ENCODE data around the gene GIMAP2. TPM values are rescaled to one million over a fixed set of nuclear protein-coding genes. Genes with fewer than 3 reads are reported as not detected.

Gene GIMAP2
- total RNA-seq, 1 donor from 2014 or later, result not detected

GRCh38 chr7:150717814-150718420 lies 32.4 kb downstream of the GIMAP2 start:
- DNase-seq (ENCODE audit: low spot score), result no peak
- Histone ChIP-seq H3K27me3 (peaks cover 80% of the 10 kb centered on the region), H3K9me3 (ENCODE audit: low read depth) (no peaks in the 10 kb centered on the region), H4K20me1 (ENCODE audit: low read depth) (no peaks in the 10 kb centered on the region), H3K9ac (no peak overlapping the region), H3K4me3 (no peak overlapping the region), H3K4me2 (no peak overlapping the region), H2AFZ (replicated peaks) (no peak overlapping the region), H3K36me3 (no peaks in the 10 kb centered on the region), H3K4me1 (no peaks in the 10 kb centered on the region), H3F3A (ENCODE audit: low read depth) (no peaks in the 10 kb centered on the region), H3K27ac (no peak overlapping the region), H3K79me2 (ENCODE audit: low read depth) (no peaks in the 10 kb centered on the region)
- H3K27ac Mint-ChIP-seq, result no peak overlapping the region
- no peaks in the 10 kb centered on the region for H3K36me3 Mint-ChIP-seq
- peaks cover 3% of the 10 kb centered on the region for H3K4me1 Mint-ChIP-seq
- peaks cover 8% of the 10 kb centered on the region for H3K9me3 Mint-ChIP-seq
- TF ChIP-seq EZH2 (IDR thresholded peaks at IDR 0.05) (no peak), CTCF (IDR thresholded peaks at IDR 0.05) (no peak), EZH2phosphoT487 (IDR thresholded peaks at IDR 0.05) (no peak)
- H3K4me3 Mint-ChIP-seq, result no peak overlapping the region
- H3K27me3 Mint-ChIP-seq (ENCODE audit: insufficient read depth, low read depth), result peaks cover 4% of the 10 kb centered on the region

DNA sequence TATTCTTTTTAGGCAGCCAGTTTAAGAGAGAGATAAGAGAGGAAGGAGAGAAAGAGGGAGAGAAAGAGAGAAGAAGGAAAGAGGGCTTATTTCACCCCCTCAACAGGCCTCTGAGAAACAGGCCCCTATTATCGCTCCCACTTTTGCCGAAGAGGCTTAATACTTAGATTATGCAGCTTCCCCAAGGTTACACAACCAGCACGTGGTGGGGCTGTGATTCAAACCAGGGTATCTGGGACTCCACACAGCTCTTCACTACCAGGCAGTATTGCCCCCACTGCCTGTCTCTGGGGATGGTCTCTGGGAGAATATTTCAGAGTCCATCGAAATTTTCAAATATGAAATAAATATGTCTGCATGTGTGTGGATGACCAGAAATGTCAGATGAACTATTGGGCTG lies 33.9 kb downstream of the GIMAP2 start:
- H4K20me1 ChIP-seq (ENCODE audit: low read depth), result no peaks in the 10 kb centered on the region
- no peaks in the 10 kb centered on the region for H3K36me3 ChIP-seq
- no peaks in the 10 kb centered on the region for H3F3A ChIP-seq (ENCODE audit: low read depth)
- no peak overlapping the region for H3K27ac Mint-ChIP-seq
- H3K4me3 Mint-ChIP-seq, result no peak overlapping the region
- H3K9me3 Mint-ChIP-seq, result no peaks in the 10 kb centered on the region
- no peak overlapping the region for H3K4me3 ChIP-seq
- no peak overlapping the region for H3K4me2 ChIP-seq
- no peaks in the 10 kb centered on the region for H3K4me1 ChIP-seq
- H3K27ac ChIP-seq, result no peak overlapping the region
- H2AFZ ChIP-seq (replicated peaks), result no peak overlapping the region
- TF ChIP-seq CTCF (IDR thresholded peaks at IDR 0.05) (no peak), EZH2phosphoT487 (IDR thresholded peaks at IDR 0.05) (no peak), EZH2 (IDR thresholded peaks at IDR 0.05) (no peak)
- no peaks in the 10 kb centered on the region for H3K36me3 Mint-ChIP-seq
- peaks cover 4% of the 10 kb centered on the region for H3K27me3 Mint-ChIP-seq (ENCODE audit: insufficient read depth, low read depth)
- DNase-seq (ENCODE audit: low spot score), result no peak
- H3K9ac ChIP-seq, result no peak overlapping the region
- peaks cover 92% of the 10 kb centered on the region for H3K27me3 ChIP-seq
- no peaks in the 10 kb centered on the region for H3K9me3 ChIP-seq (ENCODE audit: low read depth)
- no peaks in the 10 kb centered on the region for H3K79me2 ChIP-seq (ENCODE audit: low read depth)
- H3K4me1 Mint-ChIP-seq, result peaks cover 3% of the 10 kb centered on the region

- H4K20me1 ChIP-seq (ENCODE audit: low read depth), result no peaks in the 10 kb centered on the region
- H2AFZ ChIP-seq (replicated peaks), result no peak overlapping the region
- no peaks in the 10 kb centered on the region for H3K36me3 ChIP-seq
- Mint-ChIP-seq H3K4me3 (no peak overlapping the region), H3K27me3 (ENCODE audit: insufficient read depth, low read depth) (peaks cover 4% of the 10 kb centered on the region), H3K9me3 (no peaks in the 10 kb centered on the region), H3K4me1 (peaks cover 3% of the 10 kb centered on the region), H3K27ac (no peak overlapping the region), H3K36me3 (no peaks in the 10 kb centered on the region)
- H3K9me3 ChIP-seq (ENCODE audit: low read depth), result no peaks in the 10 kb centered on the region
- DNase-seq (ENCODE audit: low spot score), result no peak
- no peak overlapping the region for H3K4me3 ChIP-seq
- no peaks in the 10 kb centered on the region for H3K4me1 ChIP-seq
- no peaks in the 10 kb centered on the region for H3F3A ChIP-seq (ENCODE audit: low read depth)
- H3K27ac ChIP-seq, result no peak overlapping the region
- no peak overlapping the region for H3K9ac ChIP-seq
- H3K27me3 ChIP-seq, result peaks cover 92% of the 10 kb centered on the region
- TF ChIP-seq EZH2phosphoT487 (IDR thresholded peaks at IDR 0.05), result no peak
- no peak for TF ChIP-seq CTCF (IDR thresholded peaks at IDR 0.05)
- TF ChIP-seq EZH2 (IDR thresholded peaks at IDR 0.05), result no peak
- no peaks in the 10 kb centered on the region for H3K79me2 ChIP-seq (ENCODE audit: low read depth)
- no peak overlapping the region for H3K4me2 ChIP-seq
Observed at GRCh38 chr7:150719960-150720891, 34.7 kb downstream of the GIMAP2 start.
